Liver (tissue), 9 donors: Measurements from ENCODE around the gene NFIA. TPM values are rescaled to one million over a fixed set of nuclear protein-coding genes. Genes with fewer than 3 reads are reported as not detected.
A peak's percentile ranks its signal among the peaks of the same experiment; 100 is the strongest.

Experiments used
- DNase-seq: peaks from one replicate; pipeline ENCODE4 v3.0.0-alpha.2; 2017; ENCODE audit warnings: low spot score
- H3K27ac ChIP-seq, 2 donors: one replicate each; pipeline ENCODE4 v1.7.0; 2013; ENCODE audit warnings: inconsistent platforms in 2 of 2, low read length in 2 of 2, control low read depth in 1 of 2, low read depth in 1 of 2, mild to moderate bottlenecking in 1 of 2
- H3K27me3 ChIP-seq, 4 donors: one replicate each; pipeline versions ENCODE4 v1.6.1 to v1.7.0; 2013; ENCODE audit warnings: low read length in 3 of 4, inconsistent platforms in 1 of 4, mild to moderate bottlenecking in 1 of 4, moderate library complexity in 1 of 4; ENCODE audit not compliant: control insufficient read depth in 4 of 4, insufficient read depth in 4 of 4
- H3K36me3 ChIP-seq, 4 donors: one replicate each; pipeline versions ENCODE4 v1.6.1 to v1.7.0; 2013; ENCODE audit warnings: low read length in 3 of 4, mild to moderate bottlenecking in 3 of 4, low read depth in 1 of 4, moderate library complexity in 1 of 4; ENCODE audit not compliant: control insufficient read depth in 4 of 4, insufficient read depth in 3 of 4
- H3K4me1 ChIP-seq, 4 donors: one replicate each; pipeline versions ENCODE4 v1.6.1 to v1.7.0; 2013; ENCODE audit warnings: low read length in 3 of 4, mild to moderate bottlenecking in 3 of 4, moderate library complexity in 1 of 4; ENCODE audit not compliant: control insufficient read depth in 4 of 4, insufficient read depth in 4 of 4
- H3K4me3 ChIP-seq, 3 donors: one replicate each; pipeline versions ENCODE4 v1.6.1 to v1.7.0; 2013; ENCODE audit warnings: low read length in 3 of 3, control low read depth in 1 of 3, low read depth in 1 of 3, mild to moderate bottlenecking in 1 of 3
- H3K9ac ChIP-seq, 2 donors: one replicate each; pipeline ENCODE4 v1.7.0; 2013; ENCODE audit warnings: low read length in 2 of 2, mild to moderate bottlenecking in 2 of 2, moderate library complexity in 2 of 2, control low read depth in 1 of 2, low read depth in 1 of 2
- H3K9me3 ChIP-seq, 4 donors: one replicate each; pipeline versions ENCODE4 v1.6.1 to v1.7.0; 2013; ENCODE audit warnings: low read length in 3 of 4; ENCODE audit not compliant: control insufficient read depth in 4 of 4
- ATF3 ChIP-seq: IDR thresholded peaks from 2 replicates; pipeline ENCODE4 v1.6.1; 2016; ENCODE audit warnings: antibody characterized with exemption
- EGR1 ChIP-seq, 2 donors: IDR thresholded peaks; 2 replicates each; pipeline ENCODE4 v1.6.1; 2016 to 2018; ENCODE audit warnings: antibody characterized with exemption in 2 of 2, low read depth in 2 of 2
- FOXA1 ChIP-seq: IDR thresholded peaks from 2 replicates; pipeline ENCODE4 v1.6.1; 2016; ENCODE audit warnings: antibody characterized with exemption
- FOXA2 ChIP-seq: IDR thresholded peaks from 2 replicates; pipeline ENCODE4 v1.6.1; 2016; ENCODE audit warnings: antibody characterized with exemption
- GABPA ChIP-seq, 2 donors: IDR thresholded peaks in 1 of 2; conservative IDR thresholded peaks in 1 of 2; 2 replicates each; pipeline ENCODE4 v1.6.1; 2016; ENCODE audit warnings: antibody characterized with exemption in 2 of 2, mild to moderate bottlenecking in 1 of 2, moderate library complexity in 1 of 2
- HNF4A ChIP-seq, 2 donors: conservative IDR thresholded peaks; 2 replicates each; pipeline ENCODE4 v1.6.1; 2016; ENCODE audit warnings: antibody characterized with exemption in 2 of 2, mild to moderate bottlenecking in 2 of 2
- HNF4G ChIP-seq: IDR thresholded peaks from 2 replicates; pipeline ENCODE4 v1.6.1; 2016; ENCODE audit warnings: antibody characterized with exemption
- JUND ChIP-seq, 2 donors: IDR thresholded peaks; 2 replicates each; pipeline ENCODE4 v1.6.1; 2016; ENCODE audit warnings: antibody characterized with exemption in 2 of 2
- MAX ChIP-seq: IDR thresholded peaks from 2 replicates; pipeline ENCODE4 v1.6.1; 2016; ENCODE audit warnings: antibody characterized with exemption
- NR2F2 ChIP-seq: IDR thresholded peaks from 2 replicates; pipeline ENCODE4 v1.6.1; 2016; ENCODE audit warnings: antibody characterized with exemption
- RXRA ChIP-seq, 2 donors: IDR thresholded peaks; 2 replicates each; pipeline ENCODE4 v1.6.1; 2017 to 2018; ENCODE audit warnings: antibody characterized with exemption in 2 of 2, mild to moderate bottlenecking in 1 of 2
- TAF1 ChIP-seq: conservative IDR thresholded peaks from 2 replicates; pipeline ENCODE4 v1.6.1; 2016; ENCODE audit warnings: antibody characterized with exemption, mild to moderate bottlenecking
- WGBS: extraction: QIAGEN DNeasy Blood & Tissue Kit; methylation state at CpG from one replicate; pipeline ENCODE4 v1.1.7; 2013; 5-methylcytosine and 5-hydroxymethylcytosine counted together
- polyA plus RNA-seq, 2 donors: library from polyadenylated mRNA; stranded (reverse) in 1 of 2; unstranded in 1 of 2; fragments of 200-250 nt in 1 of 2; fragments of >200 nt in 1 of 2; fragmentation: Nextera tagmentation in 1 of 2; extraction: Ambion mirVana in 1 of 2; gene quantifications; one replicate each; pipeline versions ENCODE4 v1.2.1 to v1.2.3, GENCODE V29; 2013 to 2015
- total RNA-seq, 2 donors: library from RNA; depleted of rRNA; stranded (reverse); fragments of >200 nt; gene quantifications; one replicate each; pipeline ENCODE4 v1.2.3, GENCODE V29; 2014
- TF ChIP-seq, protein P1 (sequence below): IDR thresholded peaks from 2 replicates; pipeline ENCODE4 v1.6.1; 2016; ENCODE audit warnings: antibody characterized with exemption
- TF ChIP-seq, protein P2 (sequence below): fragments of 150-350 bp; IDR thresholded peaks from 2 replicates; pipeline ENCODE4 v1.5.1; 2017; ENCODE audit warnings: improper control_type of control experiment, low read depth, low read length; ENCODE audit not compliant: missing input control
- TF ChIP-seq, protein P3 (sequence below): IDR thresholded peaks from 2 replicates; pipeline ENCODE4 v1.6.1; 2016; ENCODE audit warnings: antibody characterized with exemption, mild to moderate bottlenecking
- donor health status: healthy.
- donor health status: healthy.
- donor health status: healthy.
- donor health status: healthy.
- donor health status: healthy.

NFIA gene
- total and polyA plus RNA-seq, 4 donors, result 6.8 to 53.7 (median 22.2) TPM

GRCh38 chr1:61042466-61043009 lies 39.8 kb upstream of the NFIA start:
- TF ChIP-seq, protein P1, sequence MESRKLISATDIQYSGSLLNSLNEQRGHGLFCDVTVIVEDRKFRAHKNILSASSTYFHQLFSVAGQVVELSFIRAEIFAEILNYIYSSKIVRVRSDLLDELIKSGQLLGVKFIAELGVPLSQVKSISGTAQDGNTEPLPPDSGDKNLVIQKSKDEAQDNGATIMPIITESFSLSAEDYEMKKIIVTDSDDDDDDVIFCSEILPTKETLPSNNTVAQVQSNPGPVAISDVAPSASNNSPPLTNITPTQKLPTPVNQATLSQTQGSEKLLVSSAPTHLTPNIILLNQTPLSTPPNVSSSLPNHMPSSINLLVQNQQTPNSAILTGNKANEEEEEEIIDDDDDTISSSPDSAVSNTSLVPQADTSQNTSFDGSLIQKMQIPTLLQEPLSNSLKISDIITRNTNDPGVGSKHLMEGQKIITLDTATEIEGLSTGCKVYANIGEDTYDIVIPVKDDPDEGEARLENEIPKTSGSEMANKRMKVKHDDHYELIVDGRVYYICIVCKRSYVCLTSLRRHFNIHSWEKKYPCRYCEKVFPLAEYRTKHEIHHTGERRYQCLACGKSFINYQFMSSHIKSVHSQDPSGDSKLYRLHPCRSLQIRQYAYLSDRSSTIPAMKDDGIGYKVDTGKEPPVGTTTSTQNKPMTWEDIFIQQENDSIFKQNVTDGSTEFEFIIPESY, result no peak
- TF ChIP-seq NR2F2 (no peak), TAF1 (no peak), HNF4A (conservative IDR thresholded peaks at IDR 0.05) (no peak), RXRA (IDR thresholded peaks at IDR 0.05) (no peak), EGR1 (IDR thresholded peaks at IDR 0.05; ENCODE audit: low read depth in 2 of 2) (no peak), MAX (no peak), FOXA2 (no peak), GABPA (IDR thresholded peaks at IDR 0.05 in 1 of 2, conservative IDR thresholded peaks at IDR 0.05 in 1 of 2) (no peak), JUND (IDR thresholded peaks at IDR 0.05) (no peak), FOXA1 (no peak), HNF4G (no peak), ATF3 (no peak)
- TF ChIP-seq, protein P2, sequence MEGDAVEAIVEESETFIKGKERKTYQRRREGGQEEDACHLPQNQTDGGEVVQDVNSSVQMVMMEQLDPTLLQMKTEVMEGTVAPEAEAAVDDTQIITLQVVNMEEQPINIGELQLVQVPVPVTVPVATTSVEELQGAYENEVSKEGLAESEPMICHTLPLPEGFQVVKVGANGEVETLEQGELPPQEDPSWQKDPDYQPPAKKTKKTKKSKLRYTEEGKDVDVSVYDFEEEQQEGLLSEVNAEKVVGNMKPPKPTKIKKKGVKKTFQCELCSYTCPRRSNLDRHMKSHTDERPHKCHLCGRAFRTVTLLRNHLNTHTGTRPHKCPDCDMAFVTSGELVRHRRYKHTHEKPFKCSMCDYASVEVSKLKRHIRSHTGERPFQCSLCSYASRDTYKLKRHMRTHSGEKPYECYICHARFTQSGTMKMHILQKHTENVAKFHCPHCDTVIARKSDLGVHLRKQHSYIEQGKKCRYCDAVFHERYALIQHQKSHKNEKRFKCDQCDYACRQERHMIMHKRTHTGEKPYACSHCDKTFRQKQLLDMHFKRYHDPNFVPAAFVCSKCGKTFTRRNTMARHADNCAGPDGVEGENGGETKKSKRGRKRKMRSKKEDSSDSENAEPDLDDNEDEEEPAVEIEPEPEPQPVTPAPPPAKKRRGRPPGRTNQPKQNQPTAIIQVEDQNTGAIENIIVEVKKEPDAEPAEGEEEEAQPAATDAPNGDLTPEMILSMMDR, result no peak
- TF ChIP-seq, protein P3, sequence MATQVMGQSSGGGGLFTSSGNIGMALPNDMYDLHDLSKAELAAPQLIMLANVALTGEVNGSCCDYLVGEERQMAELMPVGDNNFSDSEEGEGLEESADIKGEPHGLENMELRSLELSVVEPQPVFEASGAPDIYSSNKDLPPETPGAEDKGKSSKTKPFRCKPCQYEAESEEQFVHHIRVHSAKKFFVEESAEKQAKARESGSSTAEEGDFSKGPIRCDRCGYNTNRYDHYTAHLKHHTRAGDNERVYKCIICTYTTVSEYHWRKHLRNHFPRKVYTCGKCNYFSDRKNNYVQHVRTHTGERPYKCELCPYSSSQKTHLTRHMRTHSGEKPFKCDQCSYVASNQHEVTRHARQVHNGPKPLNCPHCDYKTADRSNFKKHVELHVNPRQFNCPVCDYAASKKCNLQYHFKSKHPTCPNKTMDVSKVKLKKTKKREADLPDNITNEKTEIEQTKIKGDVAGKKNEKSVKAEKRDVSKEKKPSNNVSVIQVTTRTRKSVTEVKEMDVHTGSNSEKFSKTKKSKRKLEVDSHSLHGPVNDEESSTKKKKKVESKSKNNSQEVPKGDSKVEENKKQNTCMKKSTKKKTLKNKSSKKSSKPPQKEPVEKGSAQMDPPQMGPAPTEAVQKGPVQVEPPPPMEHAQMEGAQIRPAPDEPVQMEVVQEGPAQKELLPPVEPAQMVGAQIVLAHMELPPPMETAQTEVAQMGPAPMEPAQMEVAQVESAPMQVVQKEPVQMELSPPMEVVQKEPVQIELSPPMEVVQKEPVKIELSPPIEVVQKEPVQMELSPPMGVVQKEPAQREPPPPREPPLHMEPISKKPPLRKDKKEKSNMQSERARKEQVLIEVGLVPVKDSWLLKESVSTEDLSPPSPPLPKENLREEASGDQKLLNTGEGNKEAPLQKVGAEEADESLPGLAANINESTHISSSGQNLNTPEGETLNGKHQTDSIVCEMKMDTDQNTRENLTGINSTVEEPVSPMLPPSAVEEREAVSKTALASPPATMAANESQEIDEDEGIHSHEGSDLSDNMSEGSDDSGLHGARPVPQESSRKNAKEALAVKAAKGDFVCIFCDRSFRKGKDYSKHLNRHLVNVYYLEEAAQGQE, result no peak
- Histone ChIP-seq H3K4me3 (peak overlapping the region; percentile 8 to 75 (median 45)), H3K27ac (peak overlapping the region in 1 of 2 donors; percentile 74), H3K4me1 (peaks cover 2 to 6% (median 4%) of the 10 kb centered on the region in 4 donors), H3K9me3 (no peaks in the 10 kb centered on the region), H3K36me3 (no peaks in the 10 kb centered on the region), H3K9ac (no peak overlapping the region), H3K27me3 (no peaks in the 10 kb centered on the region)
- WGBS, result 29% methylated on average over 17 of the region's 17 CpGs
- DNase-seq, result no peak
